ENCODE measurements around the gene CFTR.

CFTR gene

DNA sequence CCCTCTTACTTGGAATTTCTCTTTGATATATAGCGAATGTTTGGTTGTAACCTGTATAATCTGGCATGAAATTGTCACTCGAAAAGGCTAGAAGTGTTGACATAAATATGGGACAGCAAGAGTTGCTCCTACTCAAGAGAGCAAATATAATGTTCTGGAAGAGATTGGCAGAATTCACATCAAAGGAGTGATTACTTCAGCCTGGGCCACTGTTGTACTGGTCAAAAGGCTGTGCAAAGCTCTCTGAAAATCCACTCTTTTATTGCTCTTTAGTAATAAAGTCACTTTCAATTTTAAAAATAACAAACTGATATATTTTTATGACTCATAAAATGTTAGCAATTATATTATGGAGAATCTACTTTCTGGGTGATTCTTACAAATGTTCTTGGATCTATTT lies 58.2 kb downstream of the CFTR start:
- no peaks in the 10 kb centered on the region for H4K20me1 ChIP-seq (ENCODE audit: low read depth, low read length)
- TF ChIP-seq EZH2phosphoT487 (conservative IDR thresholded peaks at IDR 0.05; ENCODE audit: low read length) = no peak
- TF ChIP-seq, protein P1, sequence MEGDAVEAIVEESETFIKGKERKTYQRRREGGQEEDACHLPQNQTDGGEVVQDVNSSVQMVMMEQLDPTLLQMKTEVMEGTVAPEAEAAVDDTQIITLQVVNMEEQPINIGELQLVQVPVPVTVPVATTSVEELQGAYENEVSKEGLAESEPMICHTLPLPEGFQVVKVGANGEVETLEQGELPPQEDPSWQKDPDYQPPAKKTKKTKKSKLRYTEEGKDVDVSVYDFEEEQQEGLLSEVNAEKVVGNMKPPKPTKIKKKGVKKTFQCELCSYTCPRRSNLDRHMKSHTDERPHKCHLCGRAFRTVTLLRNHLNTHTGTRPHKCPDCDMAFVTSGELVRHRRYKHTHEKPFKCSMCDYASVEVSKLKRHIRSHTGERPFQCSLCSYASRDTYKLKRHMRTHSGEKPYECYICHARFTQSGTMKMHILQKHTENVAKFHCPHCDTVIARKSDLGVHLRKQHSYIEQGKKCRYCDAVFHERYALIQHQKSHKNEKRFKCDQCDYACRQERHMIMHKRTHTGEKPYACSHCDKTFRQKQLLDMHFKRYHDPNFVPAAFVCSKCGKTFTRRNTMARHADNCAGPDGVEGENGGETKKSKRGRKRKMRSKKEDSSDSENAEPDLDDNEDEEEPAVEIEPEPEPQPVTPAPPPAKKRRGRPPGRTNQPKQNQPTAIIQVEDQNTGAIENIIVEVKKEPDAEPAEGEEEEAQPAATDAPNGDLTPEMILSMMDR (IDR thresholded peaks at IDR 0.05; ENCODE audit: insufficient read depth, low read length, poor library complexity, severe bottlenecking) = no peak
- H3F3A ChIP-seq (ENCODE audit: insufficient read depth) = no peaks in the 10 kb centered on the region

DNA sequence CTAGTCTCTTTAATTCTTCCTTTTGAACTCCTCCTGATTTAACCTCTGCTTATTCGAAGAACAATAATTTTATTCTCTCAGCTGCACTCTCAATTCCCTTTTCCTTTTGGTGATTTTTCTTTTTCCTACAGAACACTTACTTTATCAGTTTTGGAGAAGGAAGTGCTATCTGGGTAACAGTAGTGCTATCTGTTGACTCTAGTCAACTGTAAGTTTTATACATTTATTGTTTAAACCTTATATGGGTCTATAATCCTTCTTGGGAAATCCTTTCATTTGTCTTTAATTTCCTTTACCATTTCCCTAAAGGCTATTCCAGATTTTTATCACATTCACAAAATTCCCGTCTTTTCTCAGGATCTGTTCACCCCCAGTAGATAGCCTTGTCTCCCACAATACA lies 64.2 kb downstream of the CFTR start:
- no peak overlapping the region for H2AFZ ChIP-seq (ENCODE audit: low read depth, low read length, severe bottlenecking)
- H3K9me2 ChIP-seq (replicated peaks; ENCODE audit: insufficient read depth, low read length) = no peaks in the 10 kb centered on the region
- H3K79me2 ChIP-seq (ENCODE audit: insufficient read depth, low read length) = no peaks in the 10 kb centered on the region
- TF ChIP-seq EZH2phosphoT487 (conservative IDR thresholded peaks at IDR 0.05; ENCODE audit: low read length) = no peak
- TF ChIP-seq, protein P1 (IDR thresholded peaks at IDR 0.05; ENCODE audit: insufficient read depth, low read length, poor library complexity, severe bottlenecking) = no peak
- H3K9ac ChIP-seq (ENCODE audit: low read length) = no peak overlapping the region
- no peak overlapping the region for H3K4me2 ChIP-seq (ENCODE audit: low read depth, low read length, poor library complexity, severe bottlenecking)
- no peaks in the 10 kb centered on the region for H3K9me3 ChIP-seq (ENCODE audit: insufficient read depth, low read length)
- no peaks in the 10 kb centered on the region for H3K36me3 ChIP-seq (ENCODE audit: low read length)
- no peaks in the 10 kb centered on the region for H3F3A ChIP-seq (ENCODE audit: insufficient read depth)
- H3K27ac ChIP-seq (ENCODE audit: low read depth, low read length) = no peak overlapping the region
- H3K4me3 ChIP-seq (ENCODE audit: insufficient read depth, low read length, poor library complexity, severe bottlenecking) = no peak overlapping the region
- H3K27me3 ChIP-seq (ENCODE audit: low read length) = no peaks in the 10 kb centered on the region
- no peaks in the 10 kb centered on the region for H4K20me1 ChIP-seq (ENCODE audit: low read depth, low read length)

More for the DNA sequence above, 58.2 kb downstream of the CFTR start:
- H3K9me3 ChIP-seq (ENCODE audit: insufficient read depth, low read length) = no peaks in the 10 kb centered on the region
- H2AFZ ChIP-seq (ENCODE audit: low read depth, low read length, severe bottlenecking) = no peak overlapping the region
- no peak overlapping the region for H3K4me2 ChIP-seq (ENCODE audit: low read depth, low read length, poor library complexity, severe bottlenecking)
- H3K9ac ChIP-seq (ENCODE audit: low read length) = no peak overlapping the region
- no peak overlapping the region for H3K27ac ChIP-seq (ENCODE audit: low read depth, low read length)
- H3K79me2 ChIP-seq (ENCODE audit: insufficient read depth, low read length) = no peaks in the 10 kb centered on the region
- H3K4me3 ChIP-seq (ENCODE audit: insufficient read depth, low read length, poor library complexity, severe bottlenecking) = no peak overlapping the region
- no peaks in the 10 kb centered on the region for H3K36me3 ChIP-seq (ENCODE audit: low read length)
- H3K27me3 ChIP-seq (ENCODE audit: low read length) = no peaks in the 10 kb centered on the region
- H3K9me2 ChIP-seq (replicated peaks; ENCODE audit: insufficient read depth, low read length) = no peaks in the 10 kb centered on the region

DNA sequence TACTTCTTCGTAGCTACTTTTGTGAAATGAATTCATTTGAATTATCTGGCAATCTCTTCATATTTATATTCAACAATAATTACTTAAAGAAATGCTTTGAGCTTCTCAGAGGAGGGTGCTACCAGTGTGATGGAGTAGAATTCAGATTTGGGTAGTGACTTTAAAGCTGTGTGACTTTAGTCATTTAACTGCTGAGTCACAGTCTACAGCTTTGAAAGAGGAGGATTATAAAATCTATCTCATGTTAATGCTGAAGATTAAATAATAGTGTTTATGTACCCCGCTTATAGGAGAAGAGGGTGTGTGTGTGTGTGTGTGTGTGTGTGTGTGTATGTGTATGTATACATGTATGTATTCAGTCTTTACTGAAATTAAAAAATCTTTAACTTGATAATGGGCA lies 68.2 kb downstream of the CFTR start:
- Histone ChIP-seq H3F3A (ENCODE audit: insufficient read depth) (no peaks in the 10 kb centered on the region), H3K79me2 (ENCODE audit: insufficient read depth, low read length) (no peaks in the 10 kb centered on the region), H3K9me3 (ENCODE audit: insufficient read depth, low read length) (no peaks in the 10 kb centered on the region), H3K9ac (ENCODE audit: low read length) (no peak overlapping the region), H3K27ac (ENCODE audit: low read depth, low read length) (no peak overlapping the region), H3K4me2 (ENCODE audit: low read depth, low read length, poor library complexity, severe bottlenecking) (no peak overlapping the region), H3K9me2 (replicated peaks; ENCODE audit: insufficient read depth, low read length) (no peaks in the 10 kb centered on the region), H3K36me3 (ENCODE audit: low read length) (no peaks in the 10 kb centered on the region), H3K27me3 (ENCODE audit: low read length) (no peaks in the 10 kb centered on the region), H3K4me3 (ENCODE audit: insufficient read depth, low read length, poor library complexity, severe bottlenecking) (no peak overlapping the region), H4K20me1 (ENCODE audit: low read depth, low read length) (no peaks in the 10 kb centered on the region), H2AFZ (ENCODE audit: low read depth, low read length, severe bottlenecking) (no peak overlapping the region)
- TF ChIP-seq, protein P1 (IDR thresholded peaks at IDR 0.05; ENCODE audit: insufficient read depth, low read length, poor library complexity, severe bottlenecking) = no peak
- TF ChIP-seq EZH2phosphoT487 (conservative IDR thresholded peaks at IDR 0.05; ENCODE audit: low read length) = no peak
